ENCODE measurements around the gene CWH43.

The CWH43 gene

DNA sequence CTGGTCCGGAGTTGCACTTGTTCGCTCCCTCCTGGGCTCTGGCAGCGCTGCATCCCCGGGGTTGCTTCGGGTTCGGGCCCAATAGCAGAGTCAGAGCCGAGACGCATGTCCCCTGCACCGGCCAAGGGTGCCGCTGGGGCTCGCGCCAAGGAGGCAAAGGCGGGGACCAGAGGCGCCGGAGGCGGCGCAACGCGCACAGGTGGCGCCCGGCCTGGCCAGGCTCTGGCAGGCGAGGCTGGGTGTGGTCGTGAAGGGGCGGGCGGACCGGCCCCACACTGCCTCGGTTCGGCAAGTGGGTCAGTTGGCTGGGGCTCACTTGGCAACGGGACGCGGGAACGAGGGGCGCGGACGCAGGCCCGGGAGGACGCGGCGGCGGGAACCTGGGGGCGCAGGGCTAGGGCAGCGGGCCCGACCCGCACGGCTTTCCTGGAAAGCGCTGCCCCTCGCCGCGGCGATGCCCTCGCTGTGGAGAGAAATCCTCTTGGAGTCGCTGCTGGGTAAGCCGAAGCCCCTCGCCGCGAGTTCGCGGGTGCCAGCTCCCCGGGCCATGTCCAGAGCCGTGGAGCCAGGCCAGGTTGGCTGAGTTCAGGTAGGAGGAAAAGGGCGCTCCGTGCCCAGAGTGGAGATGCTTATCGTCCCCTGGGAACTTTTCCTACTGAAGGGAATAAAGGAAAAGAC lies at the start of gene CWH43:
CWH43 (plus strand) TSS at position 300 of the 678 bp plus-strand sequence; CDS start at position 455, 155 bp downstream.
- no peak within 1 kb of the TSS for H2AFZ ChIP-seq
- TF ChIP-seq, protein P1, sequence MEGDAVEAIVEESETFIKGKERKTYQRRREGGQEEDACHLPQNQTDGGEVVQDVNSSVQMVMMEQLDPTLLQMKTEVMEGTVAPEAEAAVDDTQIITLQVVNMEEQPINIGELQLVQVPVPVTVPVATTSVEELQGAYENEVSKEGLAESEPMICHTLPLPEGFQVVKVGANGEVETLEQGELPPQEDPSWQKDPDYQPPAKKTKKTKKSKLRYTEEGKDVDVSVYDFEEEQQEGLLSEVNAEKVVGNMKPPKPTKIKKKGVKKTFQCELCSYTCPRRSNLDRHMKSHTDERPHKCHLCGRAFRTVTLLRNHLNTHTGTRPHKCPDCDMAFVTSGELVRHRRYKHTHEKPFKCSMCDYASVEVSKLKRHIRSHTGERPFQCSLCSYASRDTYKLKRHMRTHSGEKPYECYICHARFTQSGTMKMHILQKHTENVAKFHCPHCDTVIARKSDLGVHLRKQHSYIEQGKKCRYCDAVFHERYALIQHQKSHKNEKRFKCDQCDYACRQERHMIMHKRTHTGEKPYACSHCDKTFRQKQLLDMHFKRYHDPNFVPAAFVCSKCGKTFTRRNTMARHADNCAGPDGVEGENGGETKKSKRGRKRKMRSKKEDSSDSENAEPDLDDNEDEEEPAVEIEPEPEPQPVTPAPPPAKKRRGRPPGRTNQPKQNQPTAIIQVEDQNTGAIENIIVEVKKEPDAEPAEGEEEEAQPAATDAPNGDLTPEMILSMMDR (IDR thresholded peaks at IDR 0.05) = no peak
- no peak within 1 kb of the TSS for H3K9ac ChIP-seq
- H3K36me3 ChIP-seq (ENCODE audit: control insufficient read depth, insufficient read depth, low read length) = no peaks in the 10 kb centered on the region
- H3K4me2 ChIP-seq (ENCODE audit: low read length) = peak within 1 kb of the TSS; percentile 51
- no peak within 1 kb of the TSS for H3K4me3 ChIP-seq (ENCODE audit: low read depth, low read length)
- no peaks in the 10 kb centered on the region for H3K27me3 ChIP-seq (ENCODE audit: control insufficient read depth, insufficient read depth, low read length)
- H3K4me1 ChIP-seq = no peaks in the 10 kb centered on the region
- no peaks in the 10 kb centered on the region for H3K9me3 ChIP-seq (ENCODE audit: control insufficient read depth, low read length)
- no peak within 1 kb of the TSS for H3K27ac ChIP-seq
- H3K79me2 ChIP-seq = no peaks in the 10 kb centered on the region

DNA sequence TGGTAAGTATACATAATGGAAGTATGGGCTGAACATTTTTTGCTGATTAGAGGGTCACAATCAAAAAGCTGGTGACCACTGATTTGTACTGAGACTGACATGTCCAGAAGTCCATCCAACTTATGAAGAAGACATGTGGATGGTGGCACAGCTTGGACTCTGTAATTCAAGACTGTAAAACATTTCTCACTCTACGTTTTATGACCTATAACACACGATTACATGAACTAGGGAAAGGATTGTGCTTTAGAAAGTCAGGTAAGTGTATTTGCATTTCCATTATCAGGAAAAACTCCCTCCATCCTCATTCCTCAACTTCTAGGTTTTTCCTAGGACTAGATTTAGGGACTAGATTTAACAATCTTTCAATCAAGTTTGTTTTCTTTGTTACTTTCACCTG lies 49.0 kb upstream of the CWH43 start:
- TF ChIP-seq, protein P1 (IDR thresholded peaks at IDR 0.05) = no peak
- Histone ChIP-seq H3K4me1 (no peaks in the 10 kb centered on the region), H3K4me3 (ENCODE audit: low read depth, low read length) (no peak overlapping the region), H3K9me3 (ENCODE audit: control insufficient read depth, low read length) (no peaks in the 10 kb centered on the region), H3K4me2 (ENCODE audit: low read length) (no peak overlapping the region), H3K9ac (no peak overlapping the region), H3K27ac (no peak overlapping the region), H3K79me2 (no peaks in the 10 kb centered on the region), H3K27me3 (ENCODE audit: control insufficient read depth, insufficient read depth, low read length) (no peaks in the 10 kb centered on the region), H2AFZ (no peak overlapping the region), H3K36me3 (ENCODE audit: control insufficient read depth, insufficient read depth, low read length) (no peaks in the 10 kb centered on the region)

GRCh38 chr4:48938831-48939230 lies 47.2 kb upstream of the CWH43 start:
- no peaks in the 10 kb centered on the region for H3K27me3 ChIP-seq (ENCODE audit: control insufficient read depth, insufficient read depth, low read length)
- no peak overlapping the region for H3K27ac ChIP-seq
- no peaks in the 10 kb centered on the region for H3K9me3 ChIP-seq (ENCODE audit: control insufficient read depth, low read length)
- H2AFZ ChIP-seq = no peak overlapping the region
- no peaks in the 10 kb centered on the region for H3K79me2 ChIP-seq
- H3K36me3 ChIP-seq (ENCODE audit: control insufficient read depth, insufficient read depth, low read length) = no peaks in the 10 kb centered on the region
- no peak overlapping the region for H3K4me3 ChIP-seq (ENCODE audit: low read depth, low read length)
- H3K9ac ChIP-seq = no peak overlapping the region
- TF ChIP-seq, protein P1 (IDR thresholded peaks at IDR 0.05) = no peak
- no peak overlapping the region for H3K4me2 ChIP-seq (ENCODE audit: low read length)
- H3K4me1 ChIP-seq = no peaks in the 10 kb centered on the region

DNA sequence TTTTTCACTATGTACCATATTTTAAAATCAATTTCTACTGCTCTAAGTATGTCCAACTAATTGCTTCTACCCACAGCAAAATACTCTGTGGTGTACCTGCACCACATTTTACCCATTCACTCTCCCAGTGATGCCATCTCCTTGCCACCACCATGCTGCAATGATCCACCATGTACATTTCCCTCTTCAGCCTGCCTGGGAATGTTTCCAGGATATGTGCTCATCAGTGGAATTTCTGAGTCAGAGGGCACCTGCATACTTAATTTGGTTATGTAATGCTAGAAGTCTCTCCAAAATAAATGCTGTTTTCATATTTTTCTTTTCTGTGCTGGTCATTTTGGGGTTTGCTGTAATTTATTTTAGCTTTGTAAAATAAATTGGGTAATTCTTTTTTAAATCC lies 46.3 kb upstream of the CWH43 start:
- H3K4me2 ChIP-seq (ENCODE audit: low read length) = no peak overlapping the region
- H3K4me1 ChIP-seq = no peaks in the 10 kb centered on the region
- TF ChIP-seq, protein P1 (IDR thresholded peaks at IDR 0.05) = no peak
- H3K27me3 ChIP-seq (ENCODE audit: control insufficient read depth, insufficient read depth, low read length) = no peaks in the 10 kb centered on the region
- H3K36me3 ChIP-seq (ENCODE audit: control insufficient read depth, insufficient read depth, low read length) = no peaks in the 10 kb centered on the region
- no peak overlapping the region for H3K9ac ChIP-seq
- H3K4me3 ChIP-seq (ENCODE audit: low read depth, low read length) = no peak overlapping the region
- no peak overlapping the region for H2AFZ ChIP-seq
- H3K9me3 ChIP-seq (ENCODE audit: control insufficient read depth, low read length) = no peaks in the 10 kb centered on the region
- H3K27ac ChIP-seq = no peak overlapping the region
- H3K79me2 ChIP-seq = no peaks in the 10 kb centered on the region

- H3K36me3 ChIP-seq (ENCODE audit: control insufficient read depth, insufficient read depth, low read length) = no peaks in the 10 kb centered on the region
- no peaks in the 10 kb centered on the region for H3K4me1 ChIP-seq
- no peak overlapping the region for H3K9ac ChIP-seq
- no peaks in the 10 kb centered on the region for H3K9me3 ChIP-seq (ENCODE audit: control insufficient read depth, low read length)
- no peaks in the 10 kb centered on the region for H3K79me2 ChIP-seq
- TF ChIP-seq, protein P1 (IDR thresholded peaks at IDR 0.05) = no peak
- H3K27me3 ChIP-seq (ENCODE audit: control insufficient read depth, insufficient read depth, low read length) = no peaks in the 10 kb centered on the region
- no peak overlapping the region for H2AFZ ChIP-seq
- no peak overlapping the region for H3K4me2 ChIP-seq (ENCODE audit: low read length)
- H3K27ac ChIP-seq = no peak overlapping the region
- no peak overlapping the region for H3K4me3 ChIP-seq (ENCODE audit: low read depth, low read length)
Measured at GRCh38 chr4:48943387-48943786, 42.7 kb upstream of the CWH43 start.
